Progenitor cell of endocrine pancreas (in vitro differentiated cells): ENCODE measurements around the gene FSIP2. TPM values are rescaled to one million over a fixed set of nuclear protein-coding genes. Genes with fewer than 3 reads are reported as not detected.

Source experiments
- DNase-seq: peaks from one replicate; pipeline ENCODE4 v3.0.0; 2021; ENCODE audit warnings: low spot score; ENCODE audit not compliant: unreplicated experiment
- H3K27ac Mint-ChIP-seq: 2 replicates; pipeline ENCODE4 v1.8.0; 2021; ENCODE audit warnings: mild to moderate bottlenecking, moderate library complexity, mixed read lengths
- H3K27me3 Mint-ChIP-seq: 2 replicates; pipeline ENCODE4 v1.8.0; 2021; ENCODE audit warnings: mixed read lengths
- H3K36me3 Mint-ChIP-seq: 2 replicates; pipeline ENCODE4 v1.8.0; 2022; ENCODE audit warnings: mixed read lengths; ENCODE audit not compliant: insufficient read depth
- H3K4me1 Mint-ChIP-seq: 2 replicates; pipeline ENCODE4 v1.8.0; 2021; ENCODE audit warnings: low read depth, mixed read lengths
- H3K4me3 Mint-ChIP-seq: 2 replicates; pipeline ENCODE4 v1.8.0; 2021; ENCODE audit warnings: low read depth, mild to moderate bottlenecking, moderate library complexity, mixed read lengths
- H3K9me3 Mint-ChIP-seq: 2 replicates; pipeline ENCODE4 v1.8.0; 2021; ENCODE audit warnings: low read depth, mixed read lengths
- total RNA-seq: library from RNA; stranded (reverse); gene quantifications from 2 replicates; pipeline ENCODE4 v1.2.1, GENCODE V29; 2021
- TF ChIP-seq, protein P1 (sequence below): fragments of 200-600 bp; sonication (generic); IDR thresholded peaks from one replicate; pipeline ENCODE4 v1.5.0; 2021; ENCODE audit warnings: antibody characterized with exemption, mild to moderate bottlenecking; ENCODE audit not compliant: unreplicated experiment

The FSIP2 gene
- total RNA-seq, 1 donor from 2014 or later = 19.4 TPM

DNA sequence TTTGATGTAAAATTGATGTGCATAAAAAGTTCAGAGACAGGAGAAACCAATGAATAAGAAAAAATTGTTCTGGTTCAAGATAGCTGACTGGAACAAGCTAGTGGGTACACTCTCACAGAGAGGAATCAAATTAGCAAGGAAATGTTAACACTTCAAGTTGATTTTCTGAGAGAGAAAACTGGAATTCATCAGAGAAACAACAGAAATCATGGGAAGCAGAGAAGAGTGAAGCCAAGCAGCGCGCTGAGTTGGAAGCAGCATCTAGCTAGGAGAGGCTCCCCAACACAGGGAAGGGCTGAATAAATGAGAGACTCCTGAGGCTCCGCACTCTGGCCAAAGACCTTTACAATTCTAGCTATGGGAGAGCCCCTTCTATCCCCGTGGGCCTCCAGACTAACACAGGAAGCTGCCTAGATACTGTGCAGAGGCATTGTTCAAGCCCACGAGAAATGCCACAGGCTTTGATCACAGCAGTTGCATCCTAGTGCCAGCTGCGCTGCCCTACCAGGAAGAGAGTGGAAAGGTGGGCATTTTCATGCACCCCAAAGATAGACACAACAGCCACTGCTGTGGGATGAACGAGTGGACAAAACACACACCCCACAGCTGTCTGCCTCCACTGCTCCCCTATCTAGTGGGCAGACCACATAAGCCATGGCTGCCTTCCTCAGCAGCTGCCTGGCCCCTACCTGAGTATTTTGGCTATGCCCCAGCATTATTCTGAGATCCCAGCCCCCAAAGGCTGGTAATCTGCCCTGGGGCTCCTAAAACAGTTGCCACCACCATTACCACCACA, 136.7 kb downstream of the FSIP2 start:
- Mint-ChIP-seq H3K4me3 (no peak overlapping the region), H3K9me3 (no peaks in the 10 kb centered on the region), H3K27ac (no peak overlapping the region), H3K27me3 (no peaks in the 10 kb centered on the region), H3K36me3 (no peaks in the 10 kb centered on the region), H3K4me1 (peaks cover 11% of the 10 kb centered on the region)
- TF ChIP-seq, protein P1, sequence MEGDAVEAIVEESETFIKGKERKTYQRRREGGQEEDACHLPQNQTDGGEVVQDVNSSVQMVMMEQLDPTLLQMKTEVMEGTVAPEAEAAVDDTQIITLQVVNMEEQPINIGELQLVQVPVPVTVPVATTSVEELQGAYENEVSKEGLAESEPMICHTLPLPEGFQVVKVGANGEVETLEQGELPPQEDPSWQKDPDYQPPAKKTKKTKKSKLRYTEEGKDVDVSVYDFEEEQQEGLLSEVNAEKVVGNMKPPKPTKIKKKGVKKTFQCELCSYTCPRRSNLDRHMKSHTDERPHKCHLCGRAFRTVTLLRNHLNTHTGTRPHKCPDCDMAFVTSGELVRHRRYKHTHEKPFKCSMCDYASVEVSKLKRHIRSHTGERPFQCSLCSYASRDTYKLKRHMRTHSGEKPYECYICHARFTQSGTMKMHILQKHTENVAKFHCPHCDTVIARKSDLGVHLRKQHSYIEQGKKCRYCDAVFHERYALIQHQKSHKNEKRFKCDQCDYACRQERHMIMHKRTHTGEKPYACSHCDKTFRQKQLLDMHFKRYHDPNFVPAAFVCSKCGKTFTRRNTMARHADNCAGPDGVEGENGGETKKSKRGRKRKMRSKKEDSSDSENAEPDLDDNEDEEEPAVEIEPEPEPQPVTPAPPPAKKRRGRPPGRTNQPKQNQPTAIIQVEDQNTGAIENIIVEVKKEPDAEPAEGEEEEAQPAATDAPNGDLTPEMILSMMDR = no peak
- no peak for DNase-seq

DNA sequence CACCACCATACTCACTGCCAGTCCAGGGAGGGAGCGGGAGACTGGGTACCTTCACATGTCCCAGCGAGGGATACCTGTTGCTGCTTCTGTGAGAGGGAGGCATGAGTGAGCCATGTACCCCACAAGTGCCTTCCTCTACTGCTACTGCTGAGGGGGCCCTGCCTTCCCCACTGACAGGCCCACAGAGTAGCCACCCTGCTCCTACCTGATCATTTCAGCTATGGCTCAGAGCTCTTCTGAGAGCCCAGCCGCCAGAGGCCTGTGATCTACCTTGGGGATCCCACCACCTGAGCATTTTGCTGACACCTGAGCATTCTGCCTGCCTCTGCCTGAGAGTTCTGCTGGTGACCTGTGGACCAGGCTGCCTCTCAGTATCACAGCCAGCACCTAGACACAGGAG, 137.6 kb downstream of the FSIP2 start:
- DNase-seq = no peak
- H3K4me1 Mint-ChIP-seq = peaks cover 11% of the 10 kb centered on the region
- no peaks in the 10 kb centered on the region for H3K9me3 Mint-ChIP-seq
- H3K36me3 Mint-ChIP-seq = no peaks in the 10 kb centered on the region
- TF ChIP-seq, protein P1 = no peak
- no peaks in the 10 kb centered on the region for H3K27me3 Mint-ChIP-seq
- no peak overlapping the region for H3K4me3 Mint-ChIP-seq
- H3K27ac Mint-ChIP-seq = no peak overlapping the region

GRCh38 chr2:185880396-185880795, 141.8 kb downstream of the FSIP2 start:
- Mint-ChIP-seq H3K4me3 (no peak overlapping the region), H3K27me3 (no peaks in the 10 kb centered on the region), H3K4me1 (peaks cover 11% of the 10 kb centered on the region), H3K36me3 (no peaks in the 10 kb centered on the region), H3K9me3 (no peaks in the 10 kb centered on the region), H3K27ac (no peak overlapping the region)
- no peak for DNase-seq
- TF ChIP-seq, protein P1 = no peak
